ENCODE measurements around the gene SMAP1.

Gene SMAP1

DNA sequence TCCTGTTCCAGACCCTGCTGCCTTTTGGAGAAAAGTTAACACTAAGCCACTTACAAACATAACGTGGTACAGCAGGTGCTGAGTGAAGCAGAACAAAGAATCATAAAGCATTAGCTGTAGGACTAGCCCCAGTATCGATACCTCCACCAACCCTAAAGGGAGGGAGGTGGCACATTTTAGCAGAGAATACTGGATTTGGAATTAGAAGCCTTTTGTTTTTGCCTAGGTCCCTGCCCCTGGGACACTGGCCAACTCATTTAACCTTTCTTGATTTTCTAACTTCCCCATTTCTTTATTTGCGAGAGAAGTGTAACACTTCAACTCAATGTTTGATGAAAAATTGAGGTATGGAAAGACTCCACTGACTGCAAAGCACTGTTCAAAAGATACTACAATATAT, 195.7 kb downstream of the SMAP1 start:
- no peaks in the 10 kb centered on the region for H3K4me1 ChIP-seq (ENCODE audit: low read depth, poor library complexity, severe bottlenecking)
- no peaks in the 10 kb centered on the region for H4K20me1 ChIP-seq (ENCODE audit: insufficient read depth)
- H3K4me3 ChIP-seq (IDR thresholded peaks at IDR 0.05; ENCODE audit: insufficient read depth, low read depth, low read length): no peak overlapping the region
- H3K27me3 ChIP-seq (ENCODE audit: insufficient read depth, low read depth): no peaks in the 10 kb centered on the region
- no peak overlapping the region for H3K9ac ChIP-seq
- no peak overlapping the region for H2AFZ ChIP-seq (ENCODE audit: low read depth)
- TF ChIP-seq, protein P1, sequence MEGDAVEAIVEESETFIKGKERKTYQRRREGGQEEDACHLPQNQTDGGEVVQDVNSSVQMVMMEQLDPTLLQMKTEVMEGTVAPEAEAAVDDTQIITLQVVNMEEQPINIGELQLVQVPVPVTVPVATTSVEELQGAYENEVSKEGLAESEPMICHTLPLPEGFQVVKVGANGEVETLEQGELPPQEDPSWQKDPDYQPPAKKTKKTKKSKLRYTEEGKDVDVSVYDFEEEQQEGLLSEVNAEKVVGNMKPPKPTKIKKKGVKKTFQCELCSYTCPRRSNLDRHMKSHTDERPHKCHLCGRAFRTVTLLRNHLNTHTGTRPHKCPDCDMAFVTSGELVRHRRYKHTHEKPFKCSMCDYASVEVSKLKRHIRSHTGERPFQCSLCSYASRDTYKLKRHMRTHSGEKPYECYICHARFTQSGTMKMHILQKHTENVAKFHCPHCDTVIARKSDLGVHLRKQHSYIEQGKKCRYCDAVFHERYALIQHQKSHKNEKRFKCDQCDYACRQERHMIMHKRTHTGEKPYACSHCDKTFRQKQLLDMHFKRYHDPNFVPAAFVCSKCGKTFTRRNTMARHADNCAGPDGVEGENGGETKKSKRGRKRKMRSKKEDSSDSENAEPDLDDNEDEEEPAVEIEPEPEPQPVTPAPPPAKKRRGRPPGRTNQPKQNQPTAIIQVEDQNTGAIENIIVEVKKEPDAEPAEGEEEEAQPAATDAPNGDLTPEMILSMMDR (conservative IDR thresholded peaks at IDR 0.05; ENCODE audit: low read depth, low read length): no peak
- no peaks in the 10 kb centered on the region for H3K79me2 ChIP-seq (ENCODE audit: insufficient read depth, low read depth)
- H3K27ac ChIP-seq: no peak overlapping the region
- no peak overlapping the region for H3K4me2 ChIP-seq
- no peaks in the 10 kb centered on the region for H3K36me3 ChIP-seq (ENCODE audit: insufficient read depth)

DNA sequence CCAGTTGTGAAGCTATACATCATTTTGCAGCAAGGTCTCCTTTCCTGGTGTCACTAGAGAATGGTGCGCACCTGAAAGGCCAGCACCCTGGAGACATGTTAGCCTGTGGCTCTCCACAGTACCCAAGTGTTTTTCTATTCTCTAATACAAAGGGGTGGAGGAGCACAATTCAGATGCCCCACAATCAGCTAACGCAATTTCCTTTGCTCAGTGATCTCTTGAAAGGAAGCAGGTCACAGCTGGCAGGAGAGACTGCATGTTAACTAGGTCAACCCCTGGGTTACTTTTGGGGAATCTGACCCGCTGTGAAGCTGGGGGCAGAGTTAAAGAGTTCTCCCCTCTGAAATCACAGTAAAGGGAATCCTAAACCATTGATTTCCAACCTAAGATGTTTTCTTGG, 196.7 kb downstream of the SMAP1 start:
- Histone ChIP-seq H3K27me3 (ENCODE audit: insufficient read depth, low read depth) (no peaks in the 10 kb centered on the region), H3K79me2 (ENCODE audit: insufficient read depth, low read depth) (no peaks in the 10 kb centered on the region), H3K27ac (no peak overlapping the region), H3K9ac (no peak overlapping the region), H3K4me3 (IDR thresholded peaks at IDR 0.05; ENCODE audit: insufficient read depth, low read depth, low read length) (no peak overlapping the region), H4K20me1 (ENCODE audit: insufficient read depth) (no peaks in the 10 kb centered on the region), H3K4me2 (no peak overlapping the region), H3K36me3 (ENCODE audit: insufficient read depth) (no peaks in the 10 kb centered on the region), H2AFZ (ENCODE audit: low read depth) (no peak overlapping the region), H3K4me1 (ENCODE audit: low read depth, poor library complexity, severe bottlenecking) (no peaks in the 10 kb centered on the region)
- TF ChIP-seq, protein P1 (conservative IDR thresholded peaks at IDR 0.05; ENCODE audit: low read depth, low read length): no peak

DNA sequence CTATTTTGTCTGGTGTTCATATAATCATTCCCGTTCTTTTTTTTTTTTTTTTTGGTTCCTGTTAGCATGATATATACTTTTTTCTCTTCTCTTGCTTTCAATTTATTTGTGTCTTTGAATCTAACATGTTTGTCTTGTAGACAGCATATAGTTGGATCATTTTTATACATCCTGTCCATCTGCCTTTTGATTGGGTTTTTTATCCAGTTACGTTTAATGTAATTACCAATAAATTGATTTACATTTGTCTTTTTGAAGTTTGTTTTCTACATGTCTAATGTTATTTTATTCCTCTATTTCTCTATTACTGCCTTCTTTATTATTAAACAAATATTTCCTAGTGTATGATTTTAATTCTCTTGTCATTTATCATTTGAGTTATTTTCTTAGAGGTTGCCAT, 204.8 kb downstream of the SMAP1 start:
- no peaks in the 10 kb centered on the region for H3K27me3 ChIP-seq (ENCODE audit: insufficient read depth, low read depth)
- no peaks in the 10 kb centered on the region for H3K36me3 ChIP-seq (ENCODE audit: insufficient read depth)
- H3K9ac ChIP-seq: no peak overlapping the region
- no peak overlapping the region for H2AFZ ChIP-seq (ENCODE audit: low read depth)
- H3K4me2 ChIP-seq: no peak overlapping the region
- no peaks in the 10 kb centered on the region for H4K20me1 ChIP-seq (ENCODE audit: insufficient read depth)
- H3K4me1 ChIP-seq (ENCODE audit: low read depth, poor library complexity, severe bottlenecking): no peaks in the 10 kb centered on the region
- no peak overlapping the region for H3K4me3 ChIP-seq (IDR thresholded peaks at IDR 0.05; ENCODE audit: insufficient read depth, low read depth, low read length)
- H3K27ac ChIP-seq: no peak overlapping the region
- TF ChIP-seq, protein P1 (conservative IDR thresholded peaks at IDR 0.05; ENCODE audit: low read depth, low read length): no peak
- no peaks in the 10 kb centered on the region for H3K79me2 ChIP-seq (ENCODE audit: insufficient read depth, low read depth)

DNA sequence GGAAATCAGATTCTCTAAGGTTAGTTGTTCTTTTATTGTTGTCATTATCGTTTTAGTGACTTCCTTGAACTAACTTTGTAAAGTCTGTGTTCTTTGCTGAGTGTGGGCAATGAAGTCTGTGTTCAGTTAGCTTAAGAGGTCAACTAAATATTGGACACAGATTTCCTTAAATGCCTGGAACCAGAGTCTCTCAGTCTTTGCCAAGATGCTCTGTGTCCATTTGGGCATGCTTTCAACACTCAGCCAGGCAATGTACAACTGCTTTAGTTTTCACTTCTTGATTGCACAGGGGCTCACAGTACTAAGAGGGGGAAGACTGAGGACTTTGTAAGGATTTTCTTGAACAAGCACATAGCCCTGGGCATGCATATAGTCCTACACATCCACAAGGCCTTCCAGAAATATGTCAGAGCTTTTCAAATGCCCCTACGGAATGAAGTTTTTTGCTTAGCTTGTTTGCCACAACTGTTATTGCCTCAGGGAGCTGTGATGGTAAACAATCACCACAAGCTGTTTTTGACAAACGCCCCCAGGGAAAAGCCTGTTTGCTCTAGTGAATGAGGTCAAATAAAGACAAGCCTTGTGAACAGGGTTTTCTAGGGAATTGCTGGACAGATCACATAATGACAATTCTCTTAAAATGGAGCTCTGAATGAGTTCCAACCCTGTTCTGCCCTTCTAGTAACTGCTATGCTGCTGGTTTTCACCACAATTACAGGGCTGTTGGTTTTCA, 206.7 kb downstream of the SMAP1 start:
- Histone ChIP-seq H3K27me3 (ENCODE audit: insufficient read depth, low read depth) (no peaks in the 10 kb centered on the region), H3K79me2 (ENCODE audit: insufficient read depth, low read depth) (no peaks in the 10 kb centered on the region), H4K20me1 (ENCODE audit: insufficient read depth) (no peaks in the 10 kb centered on the region), H3K4me2 (no peak overlapping the region), H2AFZ (ENCODE audit: low read depth) (no peak overlapping the region), H3K4me3 (IDR thresholded peaks at IDR 0.05; ENCODE audit: insufficient read depth, low read depth, low read length) (no peak overlapping the region), H3K36me3 (ENCODE audit: insufficient read depth) (no peaks in the 10 kb centered on the region), H3K9ac (no peak overlapping the region), H3K4me1 (ENCODE audit: low read depth, poor library complexity, severe bottlenecking) (no peaks in the 10 kb centered on the region), H3K27ac (no peak overlapping the region)
- TF ChIP-seq, protein P1 (conservative IDR thresholded peaks at IDR 0.05; ENCODE audit: low read depth, low read length): no peak
